ENCODE results near the gene SYDE1.
"Not testable (repeated sequence)": the region's sequence is repeated elsewhere in the genome, so short reads cannot be mapped to it uniquely, and the experiment has no call there.

The SYDE1 gene, protein sequence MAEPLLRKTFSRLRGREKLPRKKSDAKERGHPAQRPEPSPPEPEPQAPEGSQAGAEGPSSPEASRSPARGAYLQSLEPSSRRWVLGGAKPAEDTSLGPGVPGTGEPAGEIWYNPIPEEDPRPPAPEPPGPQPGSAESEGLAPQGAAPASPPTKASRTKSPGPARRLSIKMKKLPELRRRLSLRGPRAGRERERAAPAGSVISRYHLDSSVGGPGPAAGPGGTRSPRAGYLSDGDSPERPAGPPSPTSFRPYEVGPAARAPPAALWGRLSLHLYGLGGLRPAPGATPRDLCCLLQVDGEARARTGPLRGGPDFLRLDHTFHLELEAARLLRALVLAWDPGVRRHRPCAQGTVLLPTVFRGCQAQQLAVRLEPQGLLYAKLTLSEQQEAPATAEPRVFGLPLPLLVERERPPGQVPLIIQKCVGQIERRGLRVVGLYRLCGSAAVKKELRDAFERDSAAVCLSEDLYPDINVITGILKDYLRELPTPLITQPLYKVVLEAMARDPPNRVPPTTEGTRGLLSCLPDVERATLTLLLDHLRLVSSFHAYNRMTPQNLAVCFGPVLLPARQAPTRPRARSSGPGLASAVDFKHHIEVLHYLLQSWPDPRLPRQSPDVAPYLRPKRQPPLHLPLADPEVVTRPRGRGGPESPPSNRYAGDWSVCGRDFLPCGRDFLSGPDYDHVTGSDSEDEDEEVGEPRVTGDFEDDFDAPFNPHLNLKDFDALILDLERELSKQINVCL

DNA sequence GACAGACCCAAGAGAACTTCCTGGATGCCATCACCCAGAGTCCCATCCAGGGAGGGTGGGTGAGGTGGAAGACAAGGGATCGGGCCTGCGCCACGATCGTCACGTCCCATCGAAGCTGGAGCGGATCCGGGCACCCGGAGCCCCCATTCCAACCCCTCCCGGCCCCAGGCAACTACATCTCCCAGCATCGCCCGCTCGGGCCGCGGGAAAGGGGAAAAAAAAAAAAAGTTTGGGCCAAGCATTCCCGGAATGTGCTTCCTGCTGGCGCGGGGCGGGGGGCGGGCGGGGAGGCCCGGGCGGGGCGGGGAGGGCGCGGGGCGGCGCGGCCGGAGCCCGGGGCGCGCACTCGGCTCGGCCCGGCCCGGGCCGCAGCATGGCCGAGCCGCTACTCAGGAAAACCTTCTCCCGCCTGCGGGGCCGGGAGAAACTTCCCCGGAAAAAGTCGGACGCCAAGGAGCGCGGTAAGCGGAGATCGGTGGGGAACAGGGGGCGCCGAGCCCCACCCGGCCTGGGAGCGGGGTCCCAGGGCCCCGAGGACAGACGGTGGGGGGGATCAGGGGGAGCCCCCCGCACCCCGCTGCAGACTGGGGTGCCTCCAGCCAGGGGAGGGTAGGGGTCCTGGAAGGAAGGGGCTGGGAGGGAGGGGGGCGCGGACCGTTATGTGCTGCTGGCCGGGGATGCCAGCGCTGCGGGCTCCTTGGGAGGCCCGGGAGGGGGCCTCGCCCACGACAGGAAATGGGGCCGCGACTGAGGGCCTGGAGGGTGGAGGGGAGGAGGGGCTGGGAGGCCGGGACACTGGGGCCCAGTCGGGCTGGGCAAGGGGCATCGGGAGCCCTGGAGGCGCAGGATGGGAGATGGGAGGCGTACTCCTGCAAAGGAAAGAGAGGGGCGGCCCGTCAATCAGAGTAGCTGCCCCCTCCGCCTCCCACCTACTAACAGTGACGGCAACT lies at the start of gene SYDE1:
Gene SYDE1 (plus strand): TSS at position 341 of the 950 bp plus-strand sequence. CDS start 33 bp downstream, at position 374.
- TF ChIP-seq, protein P1, sequence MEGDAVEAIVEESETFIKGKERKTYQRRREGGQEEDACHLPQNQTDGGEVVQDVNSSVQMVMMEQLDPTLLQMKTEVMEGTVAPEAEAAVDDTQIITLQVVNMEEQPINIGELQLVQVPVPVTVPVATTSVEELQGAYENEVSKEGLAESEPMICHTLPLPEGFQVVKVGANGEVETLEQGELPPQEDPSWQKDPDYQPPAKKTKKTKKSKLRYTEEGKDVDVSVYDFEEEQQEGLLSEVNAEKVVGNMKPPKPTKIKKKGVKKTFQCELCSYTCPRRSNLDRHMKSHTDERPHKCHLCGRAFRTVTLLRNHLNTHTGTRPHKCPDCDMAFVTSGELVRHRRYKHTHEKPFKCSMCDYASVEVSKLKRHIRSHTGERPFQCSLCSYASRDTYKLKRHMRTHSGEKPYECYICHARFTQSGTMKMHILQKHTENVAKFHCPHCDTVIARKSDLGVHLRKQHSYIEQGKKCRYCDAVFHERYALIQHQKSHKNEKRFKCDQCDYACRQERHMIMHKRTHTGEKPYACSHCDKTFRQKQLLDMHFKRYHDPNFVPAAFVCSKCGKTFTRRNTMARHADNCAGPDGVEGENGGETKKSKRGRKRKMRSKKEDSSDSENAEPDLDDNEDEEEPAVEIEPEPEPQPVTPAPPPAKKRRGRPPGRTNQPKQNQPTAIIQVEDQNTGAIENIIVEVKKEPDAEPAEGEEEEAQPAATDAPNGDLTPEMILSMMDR (conservative IDR thresholded peaks at IDR 0.05; ENCODE audit: low read depth, low read length) = no peak
- H3K27me3 ChIP-seq (ENCODE audit: insufficient read depth, low read depth) = peaks cover 14% of the 10 kb centered on the region; the same call in 1 of the 2 replicates
- no peak within 1 kb of the TSS for H3K4me2 ChIP-seq
- H3K4me1 ChIP-seq (ENCODE audit: low read depth, poor library complexity, severe bottlenecking) = no peaks in the 10 kb centered on the region
- H3K79me2 ChIP-seq (ENCODE audit: insufficient read depth, low read depth) = no peaks in the 10 kb centered on the region
- no peak within 1 kb of the TSS for H3K4me3 ChIP-seq (IDR thresholded peaks at IDR 0.05; ENCODE audit: insufficient read depth, low read depth, low read length)
- H3K9ac ChIP-seq = no peak within 1 kb of the TSS
- no peaks in the 10 kb centered on the region for H3K36me3 ChIP-seq (ENCODE audit: insufficient read depth)
- no peak within 1 kb of the TSS for H3K27ac ChIP-seq
- no peak within 1 kb of the TSS for H2AFZ ChIP-seq (ENCODE audit: low read depth)
- H4K20me1 ChIP-seq (ENCODE audit: insufficient read depth) = no peaks in the 10 kb centered on the region

DNA sequence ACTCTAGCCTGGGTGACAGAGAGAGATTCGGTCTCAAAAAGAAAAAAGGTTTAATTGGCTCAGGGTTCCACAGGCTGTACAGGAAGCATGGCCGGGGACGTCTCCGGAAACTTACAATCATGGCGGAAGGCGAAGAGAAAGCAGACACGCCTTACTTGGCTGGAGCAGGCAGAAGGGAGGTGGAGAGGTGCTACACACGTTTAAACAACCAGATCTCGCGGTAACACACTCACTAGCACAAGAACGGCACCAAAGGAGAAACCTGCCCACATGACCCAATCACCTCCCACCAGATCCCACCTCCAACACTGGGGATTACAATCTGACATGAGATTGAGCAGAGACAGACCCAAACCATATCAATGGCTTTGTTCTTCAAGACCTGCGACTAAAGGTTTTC lies 45.2 kb upstream of the SYDE1 start:
- H3K27me3 ChIP-seq (ENCODE audit: insufficient read depth, low read depth) = peaks cover 9% of the 10 kb centered on the region
- TF ChIP-seq, protein P1 (conservative IDR thresholded peaks at IDR 0.05; ENCODE audit: low read depth, low read length) = no peak
- H3K9ac ChIP-seq = no peak overlapping the region
- no peaks in the 10 kb centered on the region for H4K20me1 ChIP-seq (ENCODE audit: insufficient read depth)
- H3K4me2 ChIP-seq = no peak overlapping the region
- H3K27ac ChIP-seq = no peak overlapping the region
- no peaks in the 10 kb centered on the region for H3K79me2 ChIP-seq (ENCODE audit: insufficient read depth, low read depth)
- no peaks in the 10 kb centered on the region for H3K36me3 ChIP-seq (ENCODE audit: insufficient read depth)
- no peak overlapping the region for H3K4me3 ChIP-seq (IDR thresholded peaks at IDR 0.05; ENCODE audit: insufficient read depth, low read depth, low read length)
- H2AFZ ChIP-seq (ENCODE audit: low read depth) = no peak overlapping the region
- no peaks in the 10 kb centered on the region for H3K4me1 ChIP-seq (ENCODE audit: low read depth, poor library complexity, severe bottlenecking)

DNA sequence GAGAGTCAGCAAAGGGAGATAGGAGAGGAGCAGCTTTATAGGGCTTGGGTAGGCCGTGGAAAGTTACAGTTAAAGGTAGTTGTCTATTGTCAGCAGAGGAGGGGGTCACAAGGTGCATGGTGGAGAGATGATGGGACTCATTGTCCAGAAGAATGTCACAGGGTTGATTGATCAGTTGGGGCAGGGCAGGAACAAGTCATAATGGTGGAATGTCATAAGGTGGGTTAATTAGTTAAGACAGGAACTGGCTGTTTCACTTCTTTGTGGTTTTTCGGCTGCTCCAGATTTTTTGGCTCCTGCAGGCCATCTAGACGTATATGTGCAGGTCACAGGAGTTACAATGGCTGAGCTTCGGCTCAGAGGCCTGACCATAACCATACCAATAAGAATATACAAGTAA lies 36.8 kb upstream of the SYDE1 start:
- not testable (repeated sequence) for H3K36me3 ChIP-seq (ENCODE audit: insufficient read depth); H3K27ac ChIP-seq; H4K20me1 ChIP-seq (ENCODE audit: insufficient read depth); H3K9ac ChIP-seq; H3K4me1 ChIP-seq (ENCODE audit: low read depth, poor library complexity, severe bottlenecking); H2AFZ ChIP-seq (ENCODE audit: low read depth); H3K4me2 ChIP-seq; H3K79me2 ChIP-seq (ENCODE audit: insufficient read depth, low read depth); H3K27me3 ChIP-seq (ENCODE audit: insufficient read depth, low read depth); H3K4me3 ChIP-seq (IDR thresholded peaks at IDR 0.05; ENCODE audit: insufficient read depth, low read depth, low read length)

DNA sequence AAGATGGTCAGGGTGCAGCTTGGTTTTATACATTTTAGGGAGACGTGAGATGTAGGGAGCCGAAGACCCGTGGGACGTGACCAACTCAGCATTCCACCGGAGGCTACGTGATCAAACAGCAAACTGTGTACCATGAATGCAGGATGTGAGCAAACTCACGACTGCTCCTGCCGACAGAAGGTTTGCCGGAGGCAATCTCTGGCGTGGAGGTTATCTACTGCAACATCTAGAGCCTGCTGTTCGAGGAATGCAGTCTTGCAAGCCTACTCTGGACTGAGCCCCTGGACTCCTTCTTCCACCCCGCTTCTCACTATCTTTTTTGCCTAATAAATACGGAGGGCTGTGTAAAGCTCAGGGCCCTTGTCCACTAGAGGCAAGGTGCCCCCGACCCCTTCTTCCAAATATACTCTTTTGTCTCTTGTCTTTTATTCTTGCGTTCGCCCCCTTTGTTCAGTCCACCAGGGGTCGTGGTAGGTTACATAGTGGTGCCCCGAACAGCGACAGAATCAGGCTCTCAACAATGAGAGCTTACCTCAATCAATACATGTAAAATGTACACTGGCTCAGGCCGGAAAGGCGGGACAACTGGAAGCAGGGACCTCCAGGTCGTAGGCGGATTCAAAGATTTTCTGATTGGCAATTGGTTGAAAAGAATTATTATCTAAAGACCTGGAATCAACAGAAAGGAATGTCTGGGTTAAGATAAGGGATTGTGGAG lies 34.1 kb upstream of the SYDE1 start:
- H3K27me3 ChIP-seq (ENCODE audit: insufficient read depth, low read depth) = no peaks in the 10 kb centered on the region; the same call in 1 of the 2 replicates
- H3K9ac ChIP-seq = no peak overlapping the region
- TF ChIP-seq, protein P1 (conservative IDR thresholded peaks at IDR 0.05; ENCODE audit: low read depth, low read length) = no peak
- no peak overlapping the region for H3K27ac ChIP-seq
- no peak overlapping the region for H2AFZ ChIP-seq (ENCODE audit: low read depth)
- H4K20me1 ChIP-seq (ENCODE audit: insufficient read depth) = no peaks in the 10 kb centered on the region
- H3K79me2 ChIP-seq (ENCODE audit: insufficient read depth, low read depth) = no peaks in the 10 kb centered on the region
- no peaks in the 10 kb centered on the region for H3K36me3 ChIP-seq (ENCODE audit: insufficient read depth)
- H3K4me3 ChIP-seq (IDR thresholded peaks at IDR 0.05; ENCODE audit: insufficient read depth, low read depth, low read length) = no peak overlapping the region
- no peak overlapping the region for H3K4me2 ChIP-seq
- no peaks in the 10 kb centered on the region for H3K4me1 ChIP-seq (ENCODE audit: low read depth, poor library complexity, severe bottlenecking)
